A673 (cell line): ENCODE measurements around the gene SPRYD3. TPM values are rescaled to one million over a fixed set of nuclear protein-coding genes. Genes with fewer than 3 reads are reported as not detected.

Source experiments
- BruUV-seq: library from RNA; stranded (reverse); fragments of 400-500 nt; replicated peaks from 2 replicates; lab custom pipeline; 2021; lab: Mats Ljungman, UMichigan
- CTCF ChIA-PET: fragments of 300-600 bp; sonication (Branson Sonifier 250); formaldehyde crosslinking; loops from one replicate; lab custom pipeline; 2022; ENCODE audit warnings: antibody characterized with exemption; lab: Charles Lee
- POLR2A ChIA-PET: fragments of 300-600 bp; sonication (Branson Sonifier 250); formaldehyde crosslinking; loops from one replicate; lab custom pipeline; 2022; ENCODE audit warnings: antibody characterized with exemption; ENCODE audit not compliant: low non-redundant PET; lab: Charles Lee
- DNase-seq: peaks from one replicate; pipeline ENCODE4 v3.0.0-alpha.2; 2015; ENCODE audit warnings: low spot score
- H3K27ac ChIP-seq: fragments of 200-600 bp; sonication (generic); 2 replicates; pipeline ENCODE4 v1.5.1; 2016; ENCODE audit warnings: mixed run types, low read depth, mild to moderate bottlenecking, mixed read lengths, antibody characterized with exemption, low read length; ENCODE audit not compliant: poor library complexity, severe bottlenecking
- H3K27me3 ChIP-seq: fragments of 200-600 bp; sonication (generic); replicated peaks from 2 replicates; pipeline ENCODE4 v1.6.1; 2017; ENCODE audit warnings: mixed run types, low read depth, mild to moderate bottlenecking, mixed read lengths, antibody characterized with exemption, low read length; ENCODE audit not compliant: insufficient read depth, poor library complexity
- H3K36me3 ChIP-seq: fragments of 200-600 bp; sonication (generic); 2 replicates; pipeline ENCODE4 v1.6.1; 2016; ENCODE audit warnings: mixed run types, mild to moderate bottlenecking, mixed read lengths, antibody characterized with exemption, low read length; ENCODE audit not compliant: insufficient read depth, poor library complexity, severe bottlenecking
- H3K4me1 ChIP-seq: fragments of 200-600 bp; sonication (generic); 2 replicates; pipeline ENCODE4 v1.6.1; 2017; ENCODE audit warnings: mixed run types, mild to moderate bottlenecking, mixed read lengths, antibody characterized with exemption, low read length; ENCODE audit not compliant: insufficient read depth, poor library complexity, severe bottlenecking
- H3K4me3 ChIP-seq: fragments of 200-600 bp; sonication (generic); 2 replicates; pipeline ENCODE4 v1.5.1; 2016; ENCODE audit warnings: low read depth, mixed run types, mild to moderate bottlenecking, mixed read lengths, low read length; ENCODE audit not compliant: poor library complexity, severe bottlenecking
- H3K9me3 ChIP-seq: fragments of 200-600 bp; sonication (generic); 2 replicates; pipeline ENCODE4 v1.6.1; 2016; ENCODE audit warnings: mixed run types, low read depth, mild to moderate bottlenecking, mixed read lengths, antibody characterized with exemption, low read length; ENCODE audit not compliant: poor library complexity, severe bottlenecking
- CTCF ChIP-seq: fragments of 300-800, 200-600 bp; sonication (generic); conservative IDR thresholded peaks from 2 replicates; pipeline ENCODE4 v1.5.1; 2017; ENCODE audit warnings: low read depth, mild to moderate bottlenecking, antibody characterized with exemption, low read length, moderate library complexity, mixed read lengths
- EZH2 ChIP-seq: fragments of 200-600 bp; sonication (generic); IDR thresholded peaks from 2 replicates; pipeline ENCODE4 v1.6.1; 2017; ENCODE audit warnings: borderline replicate concordance, low read depth, mild to moderate bottlenecking, mixed read lengths, antibody characterized with exemption, low read length; ENCODE audit not compliant: poor library complexity, severe bottlenecking
- intact Hi-C: fragments of 100-400 bp; cut with micrococcal nuclease; formaldehyde crosslinking; loops from one replicate; pipeline ENCODE4 v1.10.0; 2022; ENCODE audit not compliant: unreplicated experiment
- total RNA-seq: library from RNA; stranded (reverse); gene quantifications from 2 replicates; pipeline ENCODE4 v1.2.3, GENCODE V29; 2021

The SPRYD3 gene
- total RNA-seq, 1 experiment from 2014 or later = 19.3 TPM

GRCh38 chr12:53052419-53053217 lies 26.6 kb downstream of the SPRYD3 start:
- no peak overlapping the region for H3K27ac ChIP-seq

DNA sequence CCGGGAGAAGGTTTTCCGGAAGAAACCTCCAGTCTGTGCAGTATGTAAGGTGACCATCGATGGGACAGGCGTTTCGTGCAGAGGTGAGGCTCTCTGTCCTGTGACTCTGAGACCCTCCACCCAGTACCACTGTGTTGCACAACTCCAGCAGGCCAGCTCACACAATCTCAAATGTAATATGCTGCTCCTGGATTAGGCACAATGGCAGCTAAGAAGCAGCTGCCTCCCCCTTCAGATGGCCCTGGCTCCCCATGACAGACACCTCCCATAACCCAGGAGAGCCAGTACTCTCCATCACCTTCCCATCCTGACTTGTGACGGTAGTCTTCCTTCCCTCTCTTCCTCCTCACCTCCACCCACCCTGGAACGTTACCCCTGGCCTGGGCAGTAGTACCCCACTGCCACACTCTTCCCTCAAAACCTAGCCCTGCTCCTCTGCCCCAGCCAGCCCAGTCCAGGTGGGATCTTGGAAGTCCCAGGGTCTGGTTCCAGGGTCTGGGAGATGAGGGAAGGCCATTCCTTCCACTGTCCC lies 27.2 kb downstream of the SPRYD3 start:
- no peaks in the 10 kb centered on the region for H3K9me3 ChIP-seq
- H3K27me3 ChIP-seq = no peaks in the 10 kb centered on the region
- no peaks in the 10 kb centered on the region for H3K36me3 ChIP-seq
- H3K4me1 ChIP-seq = peaks cover 55% of the 10 kb centered on the region
- TSS peak; percentile 38 for BruUV-seq
- TF ChIP-seq EZH2 (no peak), CTCF (no peak)
- H3K4me3 ChIP-seq = no peak overlapping the region
- ChIA-PET CTCF (no interaction called here), POLR2A (no interaction called here)
- H3K27ac ChIP-seq = no peak overlapping the region
- intact Hi-C loops = no loop called here
- no peak for DNase-seq

More at GRCh38 chr12:53052419-53053217, 26.6 kb downstream of the SPRYD3 start:
- Histone ChIP-seq H3K4me1 (peaks cover 52% of the 10 kb centered on the region), H3K4me3 (no peak overlapping the region), H3K9me3 (no peaks in the 10 kb centered on the region), H3K36me3 (no peaks in the 10 kb centered on the region), H3K27me3 (no peaks in the 10 kb centered on the region)
- no TSS peak for BruUV-seq
- TF ChIP-seq CTCF (no peak), EZH2 (no peak)
- CTCF ChIA-PET = interaction anchor here (0.6 kb wide), 3 partner anchors 50 to 446 kb away, joined by 3 to 6 read pairs (median 5); no protein-coding TSS in a partner anchor
- intact Hi-C loops = no loop called here
- DNase-seq = no peak
- POLR2A ChIA-PET = no interaction called here

DNA sequence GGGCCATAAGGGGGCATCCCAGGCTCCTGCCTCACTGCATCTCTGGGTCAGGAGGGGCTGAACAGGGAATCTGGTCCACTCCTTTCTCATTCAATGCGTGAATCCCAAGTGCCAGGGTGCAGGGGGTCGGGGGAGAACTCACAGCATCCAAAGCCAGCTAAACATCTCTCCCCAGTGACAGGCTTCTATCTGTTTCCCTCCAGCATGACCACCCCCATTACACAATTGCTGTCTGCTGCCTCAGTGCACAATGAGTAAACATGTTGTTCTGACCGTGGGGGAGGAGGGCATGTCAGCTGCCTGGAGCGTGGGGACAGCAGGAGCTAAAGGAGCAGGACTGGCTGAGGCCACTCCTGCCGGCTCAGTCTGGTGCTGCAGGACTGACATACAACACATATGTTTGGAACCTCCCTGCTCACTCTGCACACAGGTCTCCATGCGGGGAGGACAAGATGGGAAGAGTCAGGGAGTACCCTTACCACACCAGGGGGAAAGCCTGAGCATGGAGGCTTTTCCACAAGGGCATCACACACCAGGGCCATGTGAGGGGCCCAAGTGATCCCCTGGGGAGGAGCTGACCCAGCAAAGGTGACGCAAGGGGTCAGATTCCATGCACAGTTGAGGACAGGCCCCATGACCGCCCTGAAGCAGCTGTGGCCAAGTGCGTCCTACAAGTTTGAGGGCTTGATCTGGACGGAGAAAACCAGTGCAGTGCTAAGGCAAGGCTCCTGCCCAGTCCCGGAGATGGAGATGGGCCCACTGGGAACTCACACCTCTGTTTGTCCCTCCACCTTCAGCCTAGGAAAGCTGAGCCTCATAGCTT lies 27.9 kb downstream of the SPRYD3 start:
- Histone ChIP-seq H3K36me3 (no peaks in the 10 kb centered on the region), H3K27ac (no peak overlapping the region), H3K4me1 (peaks cover 55% of the 10 kb centered on the region), H3K9me3 (no peaks in the 10 kb centered on the region), H3K4me3 (no peak overlapping the region), H3K27me3 (no peaks in the 10 kb centered on the region)
- ChIA-PET CTCF (no interaction called here), POLR2A (no interaction called here)
- no TSS peak for BruUV-seq
- no peak for DNase-seq
- intact Hi-C loops = no loop called here
- TF ChIP-seq CTCF (no peak), EZH2 (no peak)
